HepG2 (cell line): ENCODE data around the gene SAPCD2. TPM values are rescaled to one million over a fixed set of nuclear protein-coding genes. Genes with fewer than 3 reads are reported as not detected.

ENCODE experiments used
- ATAC-seq: fragments of 200-7000 bp; cut with Tn5 transposase; 3 replicates; pipeline ENCODE4 v1.9.1; 2020; ENCODE audit warnings: mild to moderate bottlenecking, moderate library complexity
- BruUV-seq: library from RNA; stranded (reverse); fragments of 400-500 nt; replicated peaks from 2 replicates; lab custom pipeline; 2021; lab: Mats Ljungman, UMichigan
- CTCF ChIA-PET: fragments of 300-600 bp; formaldehyde crosslinking; extraction: SDS; loops from one replicate; lab custom pipeline; 2021; ENCODE audit warnings: low total read pairs, inconsistent platforms, low intra/inter-chr PET ratio; lab: Yijun Ruan, JAX
- POLR2A ChIA-PET: fragments of 350-600 bp; sonication (Branson Sonifier 250); formaldehyde crosslinking; loops from one replicate; lab custom pipeline; 2020; ENCODE audit warnings: antibody characterized with exemption, inconsistent platforms; lab: Yijun Ruan, JAX
- DNase-seq: peaks from one replicate; pipeline ENCODE4 v3.0.0-alpha.2; 2015; ENCODE audit warnings: low spot score
- FAIRE-seq: peaks from 3 replicates; lab custom pipeline; 2011; peaks lifted over from hg19 to GRCh38; lab: Jason Lieb, UNC
- H2AFZ ChIP-seq: one replicate; pipeline ENCODE4 v1.6.1; 2011; ENCODE audit warnings: low read length, inconsistent platforms
- H3K27ac ChIP-seq: fragments of 300-600 bp; 3 replicates; pipeline ENCODE4 v1.8.0; 2011; ENCODE audit warnings: mixed run types, mild to moderate bottlenecking, mixed read lengths, low read length, inconsistent platforms; ENCODE audit not compliant: insufficient read depth; ENCODE audit errors: extremely low read length
- H3K27me3 ChIP-seq, 2 experiments: fragments of 200-600 bp in 1 of 2; 2 replicates in 1 of 2; 3 replicates in 1 of 2; pipeline versions ENCODE4 v1.6.0 to v1.8.0; 2011; ENCODE audit warnings: low read length in 2 of 2, mild to moderate bottlenecking in 2 of 2, moderate library complexity in 2 of 2, inconsistent platforms in 1 of 2; ENCODE audit not compliant: insufficient read depth in 2 of 2, control insufficient read depth in 1 of 2
- H3K36me3 ChIP-seq, 2 experiments: fragments of 200-600 bp in 1 of 2; replicated peaks in 1 of 2; 2 replicates in 1 of 2; 3 replicates in 1 of 2; pipeline versions ENCODE4 v1.5.1 to v1.8.0; 2011; ENCODE audit warnings: low read length in 2 of 2, inconsistent platforms in 1 of 2; ENCODE audit not compliant: insufficient read depth in 2 of 2, control insufficient read depth in 1 of 2
- H3K4me1 ChIP-seq: 2 replicates; pipeline ENCODE4 v1.5.1; 2012; ENCODE audit warnings: low read length, inconsistent platforms; ENCODE audit not compliant: insufficient read depth
- H3K4me2 ChIP-seq: 2 replicates; pipeline ENCODE4 v1.6.0; 2011; ENCODE audit warnings: low read depth, low read length, inconsistent platforms
- H3K4me3 ChIP-seq, 3 experiments: fragments of 200-600 bp in 1 of 3; sonication (generic), shearing (Covaris generic) in 1 of 3; replicated peaks in 1 of 3; 2 replicates each; pipeline ENCODE4 v1.5.1; 2011 to 2016; ENCODE audit warnings: low read length in 3 of 3, inconsistent platforms in 2 of 3, low read depth in 2 of 3, mild to moderate bottlenecking in 2 of 3, control low read depth in 1 of 3, mixed read lengths in 1 of 3; ENCODE audit not compliant: insufficient read depth in 1 of 3
- H3K79me2 ChIP-seq: one replicate; pipeline ENCODE4 v1.6.1; 2011; ENCODE audit warnings: low read length, inconsistent platforms; ENCODE audit not compliant: insufficient read depth
- H3K9ac ChIP-seq: 2 replicates; pipeline ENCODE4 v1.6.0; 2011; ENCODE audit warnings: mild to moderate bottlenecking, low read depth, low read length, inconsistent platforms; ENCODE audit not compliant: insufficient read depth
- H3K9me3 ChIP-seq: 2 replicates; pipeline ENCODE4 v1.5.1; 2012; ENCODE audit warnings: mild to moderate bottlenecking, low read length
- H4K20me1 ChIP-seq: 2 replicates; pipeline ENCODE4 v1.6.0; 2011; ENCODE audit warnings: inconsistent platforms, mild to moderate bottlenecking, low read length, moderate library complexity; ENCODE audit not compliant: insufficient read depth
- ARHGAP35 ChIP-seq: sonication (generic); formaldehyde crosslinking; IDR thresholded peaks from 2 replicates; pipeline ENCODE4 v1.9.0; 2022; ENCODE audit warnings: mild to moderate bottlenecking, inconsistent platforms, moderate library complexity, missing genetic modification reagents, borderline replicate concordance
- HOXA7 ChIP-seq: sonication (generic); formaldehyde crosslinking; IDR thresholded peaks from 2 replicates; pipeline ENCODE4 v1.8.1; 2022; ENCODE audit warnings: mild to moderate bottlenecking, missing genetic modification reagents, moderate library complexity
- NAIF1 ChIP-seq: sonication (generic); formaldehyde crosslinking; IDR thresholded peaks from 2 replicates; pipeline ENCODE4 v1.5.0; 2020; ENCODE audit warnings: mild to moderate bottlenecking, missing genetic modification reagents, borderline replicate concordance
- NR2F2 ChIP-seq: IDR thresholded peaks from 2 replicates; pipeline ENCODE4 v1.6.1; 2012; ENCODE audit warnings: low read depth, inconsistent platforms, borderline replicate concordance
- PCBP1 ChIP-seq: fragments of 200-400 bp; formaldehyde crosslinking; IDR thresholded peaks from 2 replicates; pipeline ENCODE4 v1.6.1; 2017; ENCODE audit warnings: mild to moderate bottlenecking, low read depth, low read length, borderline replicate concordance
- SCMH1 ChIP-seq: sonication (generic); formaldehyde crosslinking; IDR thresholded peaks from 2 replicates; pipeline ENCODE4 v1.9.0; 2021; ENCODE audit warnings: missing genetic modification reagents, mild to moderate bottlenecking, borderline replicate concordance
- TCF7L2 ChIP-seq: IDR thresholded peaks from 2 replicates; pipeline ENCODE4 v1.6.1; 2011; ENCODE audit warnings: mild to moderate bottlenecking, low read depth, low read length, moderate library complexity
- ZC3H13 ChIP-seq: sonication (generic); formaldehyde crosslinking; IDR thresholded peaks from 2 replicates; pipeline ENCODE4 v1.8.1; 2023; ENCODE audit warnings: mild to moderate bottlenecking, missing genetic modification reagents, moderate library complexity
- ZNF777 ChIP-seq: sonication (generic); formaldehyde crosslinking; IDR thresholded peaks from 2 replicates; pipeline ENCODE4 v1.4.0; 2020; ENCODE audit warnings: missing genetic modification reagents
- ZSCAN22 ChIP-seq: sonication (generic); formaldehyde crosslinking; IDR thresholded peaks from 2 replicates; pipeline ENCODE4 v1.4.0; 2020; ENCODE audit warnings: mild to moderate bottlenecking, missing genetic modification reagents
- WGBS: methylation state at CpG from one replicate; pipeline ENCODE4 v1.1.6; 2017; ENCODE audit warnings: low lambda C conversion rate; 5-methylcytosine and 5-hydroxymethylcytosine counted together
- in situ Hi-C: cut with HindIII; loops from 2 replicates; pipeline ENCODE4 v1.10.0; 2017; ENCODE audit warnings: low pct_unique_long_range_greater_than_20kb; ENCODE audit not compliant: extremely low pct_ligation_motif_present
- intact Hi-C: fragments of 100-400 bp; cut with micrococcal nuclease; formaldehyde crosslinking; loops from one replicate; pipeline ENCODE4 v1.10.0; 2022; ENCODE audit not compliant: unreplicated experiment
- polyA plus RNA-seq, 8 experiments: library from polyadenylated mRNA; depleted of rRNA in 3 of 8; stranded (reverse) in 7 of 8; unstranded in 1 of 8; fragments of >200 nt; fragmentation: Illumina TruSeq in 4 of 8; extraction: Trizol in 4 of 8; gene quantifications; 2 replicates each; pipeline versions ENCODE4 v1.2.1 to v1.2.3, GENCODE V29; 2011 to 2016; ENCODE audit warnings: low read depth in 4 of 8, missing spikeins in 1 of 8, mixed read lengths in 1 of 8; ENCODE audit not compliant: insufficient read depth in 1 of 8
- total RNA-seq, 5 experiments: library from RNA; depleted of rRNA; stranded (reverse); fragments of >200 nt; fragmentation: Illumina TruSeq; extraction: Trizol; gene quantifications; 2 replicates each; pipeline ENCODE4 v1.2.3, GENCODE V29; 2016; ENCODE audit warnings: low read depth in 1 of 5
- TF ChIP-seq, protein P1 (sequence below): sonication (generic); formaldehyde crosslinking; IDR thresholded peaks from 2 replicates; pipeline ENCODE4 v1.8.0; 2022; ENCODE audit warnings: mild to moderate bottlenecking, missing genetic modification reagents, moderate library complexity
- TF ChIP-seq, protein P2 (sequence below): sonication (generic); formaldehyde crosslinking; IDR thresholded peaks from 2 replicates; pipeline ENCODE4 v1.8.0; 2022; ENCODE audit warnings: mild to moderate bottlenecking, missing genetic modification reagents
- TF ChIP-seq, protein P3 (sequence below): sonication (generic); formaldehyde crosslinking; IDR thresholded peaks from 2 replicates; pipeline ENCODE4 v1.5.0; 2020; ENCODE audit warnings: missing genetic modification reagents
- TF ChIP-seq, protein P4 (sequence below): sonication (generic); formaldehyde crosslinking; IDR thresholded peaks from 2 replicates; pipeline ENCODE4 v1.4.0; 2020; ENCODE audit warnings: missing genetic modification reagents
- TF ChIP-seq, protein P5 (sequence below): sonication (generic); formaldehyde crosslinking; conservative IDR thresholded peaks from 2 replicates; pipeline ENCODE4 v1.4.0; 2020; ENCODE audit warnings: missing genetic modification reagents

The SAPCD2 gene
- total and polyA plus RNA-seq, 2 of the 13 experiments (the other 11 are each of a cell fraction or from before 2014, with no cell fraction given): 21.9 to 42.8 TPM

DNA sequence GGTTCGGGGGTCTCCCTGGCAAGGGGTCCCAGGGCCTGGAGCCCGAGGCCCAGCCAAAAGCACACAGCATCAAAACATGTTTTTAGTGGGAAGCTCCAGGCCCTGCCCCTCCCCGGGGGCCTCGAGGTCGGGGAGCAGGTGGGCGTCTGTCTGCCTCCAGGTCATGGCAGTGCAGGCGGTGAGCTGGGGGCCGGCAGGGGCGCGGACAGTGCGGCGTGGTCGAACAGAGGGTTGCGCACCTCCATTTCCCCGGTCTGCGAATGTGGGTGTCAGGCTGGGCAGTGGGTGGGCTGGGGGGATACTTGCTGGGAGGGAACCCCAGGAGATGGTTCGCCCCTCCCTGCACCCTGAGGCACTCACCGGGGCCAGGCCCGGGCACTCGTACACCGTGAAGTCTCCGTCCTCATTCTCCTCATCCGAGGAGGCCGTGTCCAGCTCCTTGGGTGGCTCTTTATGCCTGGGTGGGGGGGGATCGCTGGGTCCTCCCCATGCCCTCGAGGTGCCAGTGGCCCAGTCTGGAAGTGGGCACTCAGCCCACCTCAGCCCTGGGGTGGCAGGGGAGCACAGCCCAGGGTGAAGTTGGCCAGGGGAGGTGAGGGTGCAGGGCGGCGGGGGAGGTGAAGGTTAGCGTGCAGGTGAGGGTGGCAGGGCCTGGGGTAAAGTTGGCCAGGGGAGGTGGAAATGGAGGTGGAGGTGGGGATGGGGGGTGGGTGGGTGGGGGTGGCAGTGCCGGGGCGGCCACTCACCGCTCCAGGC lies 30.6 kb downstream of the SAPCD2 start (continued):
- TF ChIP-seq, protein P1, sequence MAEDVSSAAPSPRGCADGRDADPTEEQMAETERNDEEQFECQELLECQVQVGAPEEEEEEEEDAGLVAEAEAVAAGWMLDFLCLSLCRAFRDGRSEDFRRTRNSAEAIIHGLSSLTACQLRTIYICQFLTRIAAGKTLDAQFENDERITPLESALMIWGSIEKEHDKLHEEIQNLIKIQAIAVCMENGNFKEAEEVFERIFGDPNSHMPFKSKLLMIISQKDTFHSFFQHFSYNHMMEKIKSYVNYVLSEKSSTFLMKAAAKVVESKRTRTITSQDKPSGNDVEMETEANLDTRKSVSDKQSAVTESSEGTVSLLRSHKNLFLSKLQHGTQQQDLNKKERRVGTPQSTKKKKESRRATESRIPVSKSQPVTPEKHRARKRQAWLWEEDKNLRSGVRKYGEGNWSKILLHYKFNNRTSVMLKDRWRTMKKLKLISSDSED: no peak
- TF ChIP-seq ZNF777 (no peak), ZC3H13 (CRISPR knock-in tag) (no peak), ARHGAP35 (CRISPR knock-in tag) (no peak)

DNA sequence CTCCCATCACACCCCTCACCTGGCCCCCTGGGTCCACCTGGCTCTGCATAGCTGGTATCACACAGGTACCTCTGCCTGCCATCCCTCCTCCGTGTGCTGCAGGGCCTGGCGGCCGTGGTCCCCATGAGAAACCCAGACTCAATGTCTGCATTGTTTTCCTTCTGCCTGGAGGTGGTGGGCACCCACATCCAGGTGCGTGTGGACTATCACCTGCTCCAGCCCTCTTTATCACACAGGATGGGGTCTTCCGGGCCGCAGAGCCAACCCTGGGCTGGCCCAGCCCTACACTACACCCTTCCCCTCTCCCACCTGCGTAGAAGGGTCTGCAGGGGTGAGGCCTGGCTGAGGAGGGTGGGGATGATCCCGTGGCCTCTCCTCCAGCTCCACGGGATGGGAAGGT lies 31.4 kb downstream of the SAPCD2 start:
- no peak for DNase-seq
- Histone ChIP-seq H3K4me2 (no peak overlapping the region), H3K79me2 (no peaks in the 10 kb centered on the region), H4K20me1 (peaks cover under 1% of the 10 kb centered on the region; the same call in 1 of the 2 replicates), H3K36me3 (no peaks in the 10 kb centered on the region), H3K4me1 (peaks cover 18% of the 10 kb centered on the region; the same call in 1 of the 2 replicates), H3K4me3 (no peak overlapping the region), H3K9ac (no peak overlapping the region), H2AFZ (no peak overlapping the region), H3K27ac (no peak overlapping the region), H3K27me3 (peaks cover 0 to 7% of the 10 kb centered on the region in 2 experiments; a peak in 2 of 5 replicates), H3K9me3 (no peaks in the 10 kb centered on the region)
- CTCF ChIA-PET: no interaction called here
- POLR2A ChIA-PET: no interaction called here
- 81% methylated on average over 8 of the region's 9 CpGs for WGBS
- in situ Hi-C loops: loop anchor here (10.0 kb wide), 1 partner anchor 194 kb away; the partner anchor contains the start of genes AJM1 and PHPT1
- intact Hi-C loops: no loop called here
- no peak for ATAC-seq
- FAIRE-seq: no peak
- no TSS peak for BruUV-seq
- TF ChIP-seq, protein P2, sequence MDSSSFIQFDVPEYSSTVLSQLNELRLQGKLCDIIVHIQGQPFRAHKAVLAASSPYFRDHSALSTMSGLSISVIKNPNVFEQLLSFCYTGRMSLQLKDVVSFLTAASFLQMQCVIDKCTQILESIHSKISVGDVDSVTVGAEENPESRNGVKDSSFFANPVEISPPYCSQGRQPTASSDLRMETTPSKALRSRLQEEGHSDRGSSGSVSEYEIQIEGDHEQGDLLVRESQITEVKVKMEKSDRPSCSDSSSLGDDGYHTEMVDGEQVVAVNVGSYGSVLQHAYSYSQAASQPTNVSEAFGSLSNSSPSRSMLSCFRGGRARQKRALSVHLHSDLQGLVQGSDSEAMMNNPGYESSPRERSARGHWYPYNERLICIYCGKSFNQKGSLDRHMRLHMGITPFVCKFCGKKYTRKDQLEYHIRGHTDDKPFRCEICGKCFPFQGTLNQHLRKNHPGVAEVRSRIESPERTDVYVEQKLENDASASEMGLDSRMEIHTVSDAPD (CRISPR knock-in tag): no peak
- TF ChIP-seq NAIF1 (CRISPR knock-in tag) (no peak), NR2F2 (no peak), HOXA7 (CRISPR knock-in tag) (no peak), PCBP1 (no peak), ZSCAN22 (no peak), TCF7L2 (no peak), SCMH1 (CRISPR knock-in tag) (no peak)
- TF ChIP-seq, protein P3, sequence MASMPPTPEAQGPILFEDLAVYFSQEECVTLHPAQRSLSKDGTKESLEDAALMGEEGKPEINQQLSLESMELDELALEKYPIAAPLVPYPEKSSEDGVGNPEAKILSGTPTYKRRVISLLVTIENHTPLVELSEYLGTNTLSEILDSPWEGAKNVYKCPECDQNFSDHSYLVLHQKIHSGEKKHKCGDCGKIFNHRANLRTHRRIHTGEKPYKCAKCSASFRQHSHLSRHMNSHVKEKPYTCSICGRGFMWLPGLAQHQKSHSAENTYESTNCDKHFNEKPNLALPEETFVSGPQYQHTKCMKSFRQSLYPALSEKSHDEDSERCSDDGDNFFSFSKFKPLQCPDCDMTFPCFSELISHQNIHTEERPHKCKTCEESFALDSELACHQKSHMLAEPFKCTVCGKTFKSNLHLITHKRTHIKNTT (CRISPR knock-in tag): no peak
- TF ChIP-seq, protein P4, sequence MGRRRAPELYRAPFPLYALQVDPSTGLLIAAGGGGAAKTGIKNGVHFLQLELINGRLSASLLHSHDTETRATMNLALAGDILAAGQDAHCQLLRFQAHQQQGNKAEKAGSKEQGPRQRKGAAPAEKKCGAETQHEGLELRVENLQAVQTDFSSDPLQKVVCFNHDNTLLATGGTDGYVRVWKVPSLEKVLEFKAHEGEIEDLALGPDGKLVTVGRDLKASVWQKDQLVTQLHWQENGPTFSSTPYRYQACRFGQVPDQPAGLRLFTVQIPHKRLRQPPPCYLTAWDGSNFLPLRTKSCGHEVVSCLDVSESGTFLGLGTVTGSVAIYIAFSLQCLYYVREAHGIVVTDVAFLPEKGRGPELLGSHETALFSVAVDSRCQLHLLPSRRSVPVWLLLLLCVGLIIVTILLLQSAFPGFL: no peak
- TF ChIP-seq, protein P5, sequence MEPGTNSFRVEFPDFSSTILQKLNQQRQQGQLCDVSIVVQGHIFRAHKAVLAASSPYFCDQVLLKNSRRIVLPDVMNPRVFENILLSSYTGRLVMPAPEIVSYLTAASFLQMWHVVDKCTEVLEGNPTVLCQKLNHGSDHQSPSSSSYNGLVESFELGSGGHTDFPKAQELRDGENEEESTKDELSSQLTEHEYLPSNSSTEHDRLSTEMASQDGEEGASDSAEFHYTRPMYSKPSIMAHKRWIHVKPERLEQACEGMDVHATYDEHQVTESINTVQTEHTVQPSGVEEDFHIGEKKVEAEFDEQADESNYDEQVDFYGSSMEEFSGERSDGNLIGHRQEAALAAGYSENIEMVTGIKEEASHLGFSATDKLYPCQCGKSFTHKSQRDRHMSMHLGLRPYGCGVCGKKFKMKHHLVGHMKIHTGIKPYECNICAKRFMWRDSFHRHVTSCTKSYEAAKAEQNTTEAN: no peak
